HFFc6 (cell line): ENCODE results near the gene CLIC5. TPM values are rescaled to one million over a fixed set of nuclear protein-coding genes. Genes with fewer than 3 reads are reported as not detected.

Experiments used
- DNase-seq: peaks from one replicate; pipeline ENCODE4 v3.0.0-alpha.2; 2018
- H3K27ac Mint-ChIP-seq: 2 replicates; pipeline ENCODE4 v1.8.0; 2020; ENCODE audit warnings: mild to moderate bottlenecking, mixed read lengths
- H3K27me3 Mint-ChIP-seq: 2 replicates; pipeline ENCODE4 v1.8.0; 2021; ENCODE audit warnings: mild to moderate bottlenecking, moderate library complexity, mixed read lengths; ENCODE audit not compliant: insufficient read depth
- H3K36me3 Mint-ChIP-seq: 2 replicates; pipeline ENCODE4 v1.8.0; 2021; ENCODE audit warnings: low read depth, mixed read lengths
- H3K4me1 Mint-ChIP-seq: 2 replicates; pipeline ENCODE4 v1.8.0; 2020; ENCODE audit warnings: low read depth, mixed read lengths
- H3K4me3 Mint-ChIP-seq: 2 replicates; pipeline ENCODE4 v1.8.0; 2020; ENCODE audit warnings: mild to moderate bottlenecking, moderate library complexity, mixed read lengths
- H3K9me3 Mint-ChIP-seq: 2 replicates; pipeline ENCODE4 v1.8.0; 2020; ENCODE audit warnings: mild to moderate bottlenecking, mixed read lengths
- CTCF ChIP-seq: fragments of 200-600 bp; sonication (generic); IDR thresholded peaks from 2 replicates; pipeline ENCODE4 v1.5.0; 2021; ENCODE audit warnings: antibody characterized with exemption, mild to moderate bottlenecking
- total RNA-seq, 6 experiments: library from RNA; stranded (reverse); fragmentation: NEBNext Ultra II Directional; extraction: Animal tissue kit (Norgen Biotek cat#: 25700); gene quantifications; 2 replicates in 1 of 6; 3 replicates in 5 of 6; pipeline ENCODE4 v1.2.3, GENCODE V29; 2021

CLIC5 gene
- total RNA-seq, 6 experiments from 2014 or later, result not detected

- Mint-ChIP-seq H3K36me3 (no peaks in the 10 kb centered on the region), H3K27ac (no peak overlapping the region), H3K27me3 (peaks cover 4% of the 10 kb centered on the region; the same call in 1 of the 2 replicates), H3K9me3 (no peaks in the 10 kb centered on the region), H3K4me3 (no peak overlapping the region), H3K4me1 (no peaks in the 10 kb centered on the region)
- no peak for TF ChIP-seq CTCF
- DNase-seq, result no peak
Observed at GRCh38 chr6:46035242-46035641, 19.6 kb upstream of the CLIC5 start.

GRCh38 chr6:46032110-46032998 lies 16.7 kb upstream of the CLIC5 start:
- Mint-ChIP-seq H3K27ac (no peak overlapping the region), H3K4me3 (no peak overlapping the region), H3K4me1 (no peaks in the 10 kb centered on the region), H3K9me3 (no peaks in the 10 kb centered on the region), H3K27me3 (peaks cover 4% of the 10 kb centered on the region; the same call in 1 of the 2 replicates), H3K36me3 (no peaks in the 10 kb centered on the region)
- TF ChIP-seq CTCF, result no peak
- DNase-seq, result no peak

GRCh38 chr6:46029602-46030001 lies 13.9 kb upstream of the CLIC5 start:
- H3K36me3 Mint-ChIP-seq, result no peaks in the 10 kb centered on the region
- no peaks in the 10 kb centered on the region for H3K4me1 Mint-ChIP-seq
- H3K4me3 Mint-ChIP-seq, result no peak overlapping the region
- no peak for DNase-seq
- peaks cover 5% of the 10 kb centered on the region; the same call in 1 of the 2 replicates for H3K27me3 Mint-ChIP-seq
- no peak overlapping the region for H3K27ac Mint-ChIP-seq
- no peak for TF ChIP-seq CTCF
- no peaks in the 10 kb centered on the region for H3K9me3 Mint-ChIP-seq

- H3K4me1 Mint-ChIP-seq, result no peaks in the 10 kb centered on the region
- no peaks in the 10 kb centered on the region for H3K36me3 Mint-ChIP-seq
- no peaks in the 10 kb centered on the region for H3K9me3 Mint-ChIP-seq
- no peak for TF ChIP-seq CTCF
- no peak overlapping the region for H3K27ac Mint-ChIP-seq
- no peak for DNase-seq
- H3K4me3 Mint-ChIP-seq, result no peak overlapping the region
- H3K27me3 Mint-ChIP-seq, result peaks cover 5% of the 10 kb centered on the region; the same call in 1 of the 2 replicates
Observed at GRCh38 chr6:46026307-46026706, 10.6 kb upstream of the CLIC5 start.

- H3K27ac Mint-ChIP-seq, result no peak overlapping the region
- no peak for DNase-seq
- TF ChIP-seq CTCF, result no peak
- H3K27me3 Mint-ChIP-seq, result peaks cover 3% of the 10 kb centered on the region; the same call in 1 of the 2 replicates
- no peaks in the 10 kb centered on the region for H3K36me3 Mint-ChIP-seq
- H3K4me3 Mint-ChIP-seq, result no peak overlapping the region
- no peaks in the 10 kb centered on the region for H3K9me3 Mint-ChIP-seq
- no peaks in the 10 kb centered on the region for H3K4me1 Mint-ChIP-seq
Observed at GRCh38 chr6:46025573-46025972, 9.9 kb upstream of the CLIC5 start.
